GM12878 (cell line): ENCODE measurements around the gene SEPHS2. TPM values are rescaled to one million over a fixed set of nuclear protein-coding genes. Genes with fewer than 3 reads are reported as not detected.

Source experiments
- ATAC-seq: fragments of 200-7000 bp; cut with Tn5 transposase; 3 replicates; pipeline ENCODE4 v1.9.1; 2020; ENCODE audit warnings: mild to moderate bottlenecking, moderate library complexity
- Bru-seq: library from RNA; stranded (reverse); fragments of 400-500 nt; gene quantifications from one replicate; lab custom pipeline; 2021; lab: Mats Ljungman, UMichigan
- BruChase-seq, 2 experiments: library from RNA; stranded (reverse); fragments of 400-500 nt; gene quantifications; one replicate each; lab custom pipeline; 2021; lab: Mats Ljungman, UMichigan
- BruUV-seq: library from RNA; stranded (reverse); fragments of 400-500 nt; replicated peaks from 2 replicates; lab custom pipeline; 2021; lab: Mats Ljungman, UMichigan
- CTCF ChIA-PET: fragments of 300-600 bp; sonication (Branson Sonifier 250); formaldehyde crosslinking; extraction: SDS; loops from one replicate; lab custom pipeline; 2021; ENCODE audit warnings: inconsistent platforms; lab: Yijun Ruan, JAX
- POLR2A ChIA-PET: fragments of 350-600 bp; formaldehyde crosslinking; extraction: SDS; loops from one replicate; lab custom pipeline; 2021; ENCODE audit warnings: inconsistent platforms; lab: Charles Lee
- RAD21 ChIA-PET: fragments of 300-600 bp; sonication (Branson Sonifier 250); formaldehyde crosslinking; loops from one replicate; lab custom pipeline; 2023; ENCODE audit warnings: antibody characterized with exemption; ENCODE audit not compliant: unreplicated experiment; lab: Charles Lee
- SMC1A ChIA-PET: fragments of 300-600 bp; sonication (Branson Sonifier 250); formaldehyde crosslinking; loops from one replicate; lab custom pipeline; 2023; ENCODE audit not compliant: unreplicated experiment, uncharacterized antibody; lab: Charles Lee
- DNase-seq: peaks from one replicate; pipeline ENCODE4 v3.0.0-alpha.2; 2011; ENCODE audit warnings: low read depth, low spot score
- FAIRE-seq: peaks from 3 replicates; lab custom pipeline; 2011; peaks lifted over from hg19 to GRCh38; lab: Jason Lieb, UNC
- H2AFZ ChIP-seq: 2 replicates; pipeline ENCODE4 v1.6.0; 2011; ENCODE audit warnings: low read depth, low read length, control low read depth; ENCODE audit not compliant: control insufficient read depth
- H3K27ac ChIP-seq: 2 replicates; pipeline ENCODE4 v1.5.1; 2011; ENCODE audit warnings: control low read depth; ENCODE audit not compliant: control insufficient read depth, insufficient read depth
- H3K27me3 ChIP-seq, 2 experiments: replicated peaks in 1 of 2; 2 replicates each; pipeline versions ENCODE4 v1.6.0 to v1.6.1; 2011; ENCODE audit warnings: low read length in 1 of 2; ENCODE audit not compliant: control insufficient read depth in 2 of 2, insufficient read depth in 2 of 2
- H3K36me3 ChIP-seq, 2 experiments: 2 replicates each; pipeline ENCODE4 v1.5.1; 2011; ENCODE audit warnings: low read length in 1 of 2; ENCODE audit not compliant: control insufficient read depth in 2 of 2, insufficient read depth in 2 of 2
- H3K4me1 ChIP-seq: 2 replicates; pipeline ENCODE4 v1.6.1; 2011; ENCODE audit warnings: mild to moderate bottlenecking, low read length, moderate library complexity, mixed read lengths; ENCODE audit not compliant: control insufficient read depth, insufficient read depth
- H3K4me2 ChIP-seq: 2 replicates; pipeline ENCODE4 v1.6.0; 2011; ENCODE audit warnings: control low read depth; ENCODE audit not compliant: control insufficient read depth, insufficient read depth
- H3K4me3 ChIP-seq: fragments of 200-600 bp; sonication (generic); 2 replicates; pipeline ENCODE4 v1.5.1; 2016
- H3K79me2 ChIP-seq: 2 replicates; pipeline ENCODE4 v1.6.0; 2011; ENCODE audit warnings: low read length; ENCODE audit not compliant: control insufficient read depth, insufficient read depth
- H3K9ac ChIP-seq: 2 replicates; pipeline ENCODE4 v1.8.0; 2011; ENCODE audit warnings: low read length, control low read depth, mixed read lengths; ENCODE audit not compliant: control insufficient read depth, insufficient read depth
- H3K9me3 ChIP-seq: replicated peaks from 3 replicates; pipeline ENCODE4 v1.5.1; 2011; ENCODE audit warnings: mild to moderate bottlenecking, low read length; ENCODE audit not compliant: control insufficient read depth, insufficient read depth
- H4K20me1 ChIP-seq: 2 replicates; pipeline ENCODE4 v1.6.0; 2011; ENCODE audit not compliant: control insufficient read depth, insufficient read depth
- BRCA1 ChIP-seq: IDR thresholded peaks from 2 replicates; pipeline ENCODE4 v1.6.1; 2011; ENCODE audit warnings: low read depth, low read length, improper control_type of control experiment
- CBX5 ChIP-seq: sonication (generic); IDR thresholded peaks from 2 replicates; pipeline ENCODE4 v1.6.1; 2016; ENCODE audit warnings: low read depth, moderate library complexity, mild to moderate bottlenecking, inconsistent platforms
- CREB1 ChIP-seq: IDR thresholded peaks from 2 replicates; pipeline ENCODE4 v1.6.1; 2012; ENCODE audit warnings: low read depth, mild to moderate bottlenecking, inconsistent platforms
- CTCF ChIP-seq, 3 experiments: IDR thresholded peaks in 2 of 3; conservative IDR thresholded peaks in 1 of 3; 2 replicates each; pipeline ENCODE4 v1.5.1; 2011; ENCODE audit warnings: low read depth in 3 of 3, low read length in 3 of 3, mild to moderate bottlenecking in 3 of 3, control low read depth in 2 of 3, moderate library complexity in 2 of 3, inconsistent platforms in 1 of 3, mixed read lengths in 1 of 3; ENCODE audit not compliant: control insufficient read depth in 2 of 3, insufficient read depth in 1 of 3; ENCODE audit errors: extremely low read depth in 1 of 3
- EGR1 ChIP-seq, 2 experiments: IDR thresholded peaks; 1 replicate in 1 of 2; 2 replicates in 1 of 2; pipeline ENCODE4 v1.6.1; 2011 to 2012; ENCODE audit warnings: low read depth in 2 of 2, low read length in 2 of 2, borderline replicate concordance in 1 of 2, mild to moderate bottlenecking in 1 of 2, moderate library complexity in 1 of 2
- GABPA ChIP-seq: IDR thresholded peaks from 2 replicates; pipeline ENCODE4 v1.6.1; 2014; ENCODE audit warnings: antibody characterized with exemption, low read depth, mild to moderate bottlenecking, inconsistent platforms
- PBX3 ChIP-seq: IDR thresholded peaks from 2 replicates; pipeline ENCODE4 v1.6.1; 2011; ENCODE audit warnings: mild to moderate bottlenecking, low read depth, low read length, moderate library complexity; ENCODE audit not compliant: insufficient replicate concordance
- SREBF1 ChIP-seq: IDR thresholded peaks from 2 replicates; pipeline ENCODE4 v1.6.1; 2012; ENCODE audit warnings: mild to moderate bottlenecking, low read length
- TCF7 ChIP-seq: IDR thresholded peaks from 2 replicates; pipeline ENCODE4 v1.6.1; 2014; ENCODE audit warnings: antibody characterized with exemption, borderline replicate concordance
- WRNIP1 ChIP-seq: IDR thresholded peaks from 2 replicates; pipeline ENCODE4 v1.6.1; 2011; ENCODE audit warnings: low read depth, low read length, improper control_type of control experiment, borderline replicate concordance
- ZBTB33 ChIP-seq: fragments of 450-650 bp; IDR thresholded peaks from 2 replicates; pipeline ENCODE4 v1.6.1; 2017; ENCODE audit warnings: mild to moderate bottlenecking
- WGBS: methylation state at CpG from one replicate; pipeline ENCODE4 v1.1.6; 2016; ENCODE audit warnings: low lambda C conversion rate; ENCODE audit not compliant: insufficient replicate concordance, insufficient coverage; ENCODE audit errors: missing lambda C conversion rate; 5-methylcytosine and 5-hydroxymethylcytosine counted together
- in situ Hi-C: fragments of 300-500 bp; cut with MboI; formaldehyde crosslinking; loops from 9 replicates; pipeline ENCODE4 v1.14.3; 2018; ENCODE audit warnings: mixed read lengths
- intact Hi-C: fragments of 100-400 bp; cut with micrococcal nuclease; formaldehyde crosslinking; loops from one replicate; pipeline ENCODE4 v1.14.2; 2022; ENCODE audit not compliant: unreplicated experiment
- long read RNA-seq, 2 experiments: library from polyadenylated mRNA; unstranded; transcript quantifications; one replicate each; pipeline ENCODE4 v2.0.0, GENCODE V29; 2019 to 2020
- polyA minus RNA-seq, 3 experiments: library from RNA; depleted of rRNA, polyadenylated mRNA; stranded (reverse); fragments of >200 nt; gene quantifications; 2 replicates each; pipeline ENCODE4 v1.2.3, GENCODE V29; 2011
- polyA plus RNA-seq, 11 experiments: library from polyadenylated mRNA; depleted of rRNA in 4 of 11; unstranded in 6 of 11; stranded (reverse) in 5 of 11; fragments of >200 nt; fragmentation: Nextera tagmentation in 4 of 11; fragmentation: Illumina TruSeq in 1 of 11; extraction: Ambion mirVana in 4 of 11; extraction: Trizol in 1 of 11; gene quantifications; 1 replicate in 1 of 11; 2 replicates in 10 of 11; pipeline versions ENCODE4 v1.2.1 to v1.2.3, GENCODE V29; 2011 to 2016; ENCODE audit warnings: inconsistent platforms in 2 of 11, missing spikeins in 2 of 11, low read depth in 1 of 11
- total RNA-seq, 4 experiments: library from RNA; depleted of rRNA in 3 of 4; stranded (reverse); fragments of >200 nt in 3 of 4; fragmentation: Illumina TruSeq in 1 of 4; extraction: Trizol in 1 of 4; gene quantifications; 2 replicates each; pipeline versions ENCODE4 v1.2.1 to v1.2.3, GENCODE V29; 2013 to 2021

SEPHS2 gene
- total RNA-seq (2013; cell fraction: nucleolus; rRNA removed), result 4.6 and 5.1 TPM in 2 replicates
- total RNA-seq (2014; rRNA removed), result 33.5 and 40.8 TPM in 2 replicates
- 36.3 and 38.9 TPM in 2 replicates for total RNA-seq (2014; rRNA removed; fragmentation: Illumina TruSeq; extraction: Trizol)
- total RNA-seq (2021), result 85.9 and 86.2 TPM in 2 replicates
- 46.2 TPM for polyA plus RNA-seq (2011; ENCODE audit: low read depth)
- 94.3 and 102 TPM in 2 replicates for polyA plus RNA-seq (2011; rRNA removed)
- 64.9 and 80.5 TPM in 2 replicates for polyA plus RNA-seq (2011; cell fraction: cytosol; rRNA removed)
- polyA plus RNA-seq (2011; cell fraction: nucleus; rRNA removed), result 68.9 and 74.4 TPM in 2 replicates
- polyA plus RNA-seq (2012), result 46.0 and 51.9 TPM in 2 replicates
- 69.9 and 80.6 TPM in 2 replicates for polyA plus RNA-seq (2014; fragmentation: Illumina TruSeq; extraction: Trizol)
- 10 to 100 TPM; 21.6 to 37.4 TPM for polyA plus RNA-seq (2014; fragmentation: Nextera tagmentation; extraction: Ambion mirVana)
- polyA plus RNA-seq (2014; rRNA removed), result 76.4 and 76.5 TPM in 2 replicates
- polyA plus RNA-seq (2016; fragmentation: Nextera tagmentation; extraction: Ambion mirVana), result 10 to 100 TPM; 75.9 to 99.8 TPM
- polyA minus RNA-seq (2011; rRNA and poly(A)+ RNA removed), result 74.6 and 82.6 TPM in 2 replicates
- polyA minus RNA-seq (2011; cell fraction: cytosol; rRNA and poly(A)+ RNA removed), result 21.4 and 26.2 TPM in 2 replicates
- polyA minus RNA-seq (2011; cell fraction: nucleus; rRNA and poly(A)+ RNA removed), result 38.2 and 47.7 TPM in 2 replicates
- Bru-seq, nascent RNA, result percentile 96 among the genes with signal in this experiment
- BruChase-seq, experiment 1, labeled RNA remaining after a 6-hour chase, result percentile 94 among the genes with signal in this experiment
- BruChase-seq, experiment 2, labeled RNA remaining after a 2-hour chase, result percentile 99 among the genes with signal in this experiment
- long read RNA-seq, experiment 1, transcript SEPHS2-201 (1 exons, 2,551 nt), result major isoform, 353 of 355 reads
- long read RNA-seq, experiment 1, partial matches to known transcripts, result 0 of 355 reads
- long read RNA-seq, experiment 1, other reads (novel, unspliced or antisense), result 2 of 355 reads
- long read RNA-seq, experiment 2, transcript SEPHS2-201 (1 exons, 2,551 nt), result major isoform, 69 of 74 reads
- long read RNA-seq, experiment 2, partial matches to known transcripts, result 0 of 74 reads
- long read RNA-seq, experiment 2, other reads (novel, unspliced or antisense), result 5 of 74 reads

GRCh38 chr16:30445408-30446202 lies at the start of gene SEPHS2:
Gene SEPHS2 (minus strand): TSS chr16:30445874. CDS start chr16:30445727, 147 bp downstream.
- DNase-seq (peak; percentile 84), ATAC-seq (peak; percentile 94), FAIRE-seq (peak; percentile 97)
- Histone ChIP-seq H3K27me3 (no peaks in the 10 kb centered on the region), H3K79me2 (peaks cover 18% of the 10 kb centered on the region), H3K4me2 (peak within 1 kb of the TSS; percentile 86), H3K27ac (peak within 1 kb of the TSS; percentile 85), H3K4me3 (peak within 1 kb of the TSS; percentile 79), H3K36me3 (peaks cover 0 to 2% of the 10 kb centered on the region in 2 experiments; a peak in 2 of 4 replicates), H4K20me1 (no peaks in the 10 kb centered on the region), H3K9ac (peak within 1 kb of the TSS; percentile 96), H2AFZ (peak within 1 kb of the TSS; percentile 89), H3K9me3 (no peaks in the 10 kb centered on the region), H3K4me1 (peaks cover 10% of the 10 kb centered on the region)
- in situ Hi-C loops (no loop called here), intact Hi-C loops (loop anchor here (2.0 to 5.0 kb wide), 2 partner anchors 27 to 92 kb away; partner anchors contain the start of gene ITGAL)
- ChIA-PET RAD21 (interaction anchor here (0.5 to 2.7 kb wide), 9 partner anchors 11 to 165 kb away, joined by 3 to 15 read pairs (median 4); partner anchors contain the start of genes DCTPP1, ITGAL and ZNF689), SMC1A (interaction anchor here (1.0 to 19.4 kb wide), 4 partner anchors 12 to 90 kb away, joined by 3 to 431 read pairs (median 25); partner anchors contain the start of genes DCTPP1 and ITGAL), CTCF (interaction anchor here (1.6 to 8.2 kb wide), 4 partner anchors 12 to 89 kb away, joined by 4 to 60 read pairs (median 32); partner anchors contain the start of genes DCTPP1 and ZNF747), POLR2A (interaction anchor here (0.6 to 5.4 kb wide), 8 partner anchors 9 to 213 kb away, joined by 3 to 31 read pairs (median 4); partner anchors contain the start of genes FBRS, ZNF747 and ZNF764)
- TSS peak; percentile 86 for BruUV-seq
- WGBS, result under 1% methylated on average over 48 of the region's 59 CpGs
- peak; percentile 61 for TF ChIP-seq CREB1
- no peak for TF ChIP-seq SREBF1
- 0 out of 2 replicates have a peak, but pooled peaks have one; percentile 34 for TF ChIP-seq WRNIP1
- peak; percentile 64; the same call in 1 of the 2 replicates for TF ChIP-seq ZBTB33
- TF ChIP-seq CBX5, result peak; percentile 23; the same call in 1 of the 2 replicates
- peak; percentile 72 for TF ChIP-seq GABPA
- TF ChIP-seq PBX3, result peak; percentile 99
- peak in 1 of 2 experiments; percentile 60; a peak in 1 of 3 replicates for TF ChIP-seq EGR1 (IDR thresholded peaks at IDR 0.05; ENCODE audit: borderline replicate concordance in 1 of 2, low read depth in 2 of 2, low read length in 2 of 2)
- TF ChIP-seq BRCA1, result no peak
- TF ChIP-seq CTCF (IDR thresholded peaks at IDR 0.05 in 2 of 3, conservative IDR thresholded peaks at IDR 0.05 in 1 of 3; ENCODE audit: control insufficient read depth in 2 of 3, extremely low read depth in 1 of 3, insufficient read depth in 1 of 3, low read depth in 3 of 3, low read length in 3 of 3), result peak; percentile 38 to 52 (median 49); a peak in 5 of 6 replicates
- TF ChIP-seq TCF7, result no peak
